K562 (cell line): ENCODE data around the gene AGAP1. TPM values are rescaled to one million over a fixed set of nuclear protein-coding genes. Genes with fewer than 3 reads are reported as not detected.

Experiments used
- ATAC-seq: fragments of 200-7000 bp; cut with Tn5 transposase; 3 replicates; pipeline ENCODE4 v1.9.1; 2020; ENCODE audit warnings: moderate library complexity
- BruUV-seq: library from RNA; stranded (reverse); fragments of 400-500 nt; replicated peaks from 2 replicates; lab custom pipeline; 2021; lab: Mats Ljungman, UMichigan
- CTCF ChIA-PET: fragments of 300-600 bp; formaldehyde crosslinking; extraction: SDS; loops from one replicate; lab custom pipeline; 2021; ENCODE audit warnings: low intra/inter-chr PET ratio; lab: Yijun Ruan, JAX
- POLR2A ChIA-PET: fragments of 300-600, 350-650 bp; sonication (Branson Sonifier 250); formaldehyde crosslinking; extraction: SDS; loops from one replicate; lab custom pipeline; 2021; ENCODE audit warnings: antibody characterized with exemption, inconsistent platforms; lab: Yijun Ruan, JAX
- DNase-seq, 4 experiments: peaks; one replicate each; pipeline versions ENCODE4 v3.0.0 to v3.0.0-alpha.2; 2011 to 2018; ENCODE audit warnings: low spot score in 3 of 4, mixed read lengths in 3 of 4; ENCODE audit errors: extremely low read depth in 1 of 4
- FAIRE-seq: peaks from 2 replicates; lab custom pipeline; 2011; peaks lifted over from hg19 to GRCh38; lab: Jason Lieb, UNC
- H2AFZ ChIP-seq: 2 replicates; pipeline ENCODE4 v1.6.0; 2011; ENCODE audit warnings: low read depth, low read length, control low read depth, inconsistent platforms
- H3K27ac ChIP-seq: fragments of 200-600 bp; 3 replicates; pipeline ENCODE4 v1.8.0; 2011; ENCODE audit warnings: low read depth, mild to moderate bottlenecking, control low read depth, inconsistent platforms, low read length, moderate library complexity, mixed read lengths; ENCODE audit errors: extremely low read depth
- H3K27me3 ChIP-seq, 2 experiments: fragments of 300-600 bp in 1 of 2; 2 replicates in 1 of 2; 3 replicates in 1 of 2; pipeline versions ENCODE4 v1.6.0 to v1.8.0; 2011; ENCODE audit warnings: inconsistent platforms in 2 of 2, low read length in 2 of 2, mild to moderate bottlenecking in 1 of 2, mixed read lengths in 1 of 2, moderate library complexity in 1 of 2; ENCODE audit not compliant: control insufficient read depth in 2 of 2, insufficient read depth in 2 of 2
- H3K36me3 ChIP-seq: fragments of 300-600 bp; 3 replicates; pipeline ENCODE4 v1.8.0; 2011; ENCODE audit warnings: mild to moderate bottlenecking, low read length, inconsistent platforms; ENCODE audit not compliant: control insufficient read depth, insufficient read depth
- H3K4me1 ChIP-seq, 2 experiments: fragments of 200-600 bp in 1 of 2; replicated peaks in 1 of 2; 2 replicates in 1 of 2; 3 replicates in 1 of 2; pipeline versions ENCODE4 v1.5.1 to v1.8.0; 2011; ENCODE audit warnings: inconsistent platforms in 2 of 2, low read length in 2 of 2, mild to moderate bottlenecking in 1 of 2, mixed read lengths in 1 of 2, moderate library complexity in 1 of 2; ENCODE audit not compliant: control insufficient read depth in 2 of 2, insufficient read depth in 2 of 2
- H3K4me2 ChIP-seq: 2 replicates; pipeline ENCODE4 v1.6.1; 2011; ENCODE audit warnings: low read length, control low read depth, inconsistent platforms, mixed read lengths; ENCODE audit not compliant: insufficient read depth
- H3K4me3 ChIP-seq: fragments of 200-600 bp; sonication (generic), shearing (Covaris generic); 2 replicates; pipeline ENCODE4 v1.5.1; 2016; ENCODE audit warnings: control low read depth, inconsistent platforms
- H3K79me2 ChIP-seq: fragments of 200-600 bp; 3 replicates; pipeline ENCODE4 v1.8.0; 2011; ENCODE audit warnings: low read length, inconsistent platforms; ENCODE audit not compliant: control insufficient read depth, insufficient read depth
- H3K9ac ChIP-seq, 2 experiments: 2 replicates each; pipeline versions ENCODE4 v1.6.0 to v1.6.1; 2011; ENCODE audit warnings: low read depth in 2 of 2, low read length in 2 of 2, control low read depth in 1 of 2, inconsistent platforms in 1 of 2, mild to moderate bottlenecking in 1 of 2, mixed read lengths in 1 of 2; ENCODE audit not compliant: insufficient read depth in 1 of 2
- H3K9me1 ChIP-seq: one replicate; pipeline ENCODE4 v1.6.0; 2011; ENCODE audit warnings: inconsistent platforms, mild to moderate bottlenecking, low read length, moderate library complexity; ENCODE audit not compliant: control insufficient read depth, insufficient read depth
- H3K9me3 ChIP-seq: replicated peaks from 2 replicates; pipeline ENCODE4 v1.5.1; 2011; ENCODE audit warnings: low read depth, low read length, inconsistent platforms; ENCODE audit not compliant: control insufficient read depth, insufficient read depth
- H4K20me1 ChIP-seq: replicated peaks from 2 replicates; pipeline ENCODE4 v1.6.1; 2011; ENCODE audit warnings: low read length, inconsistent platforms, mixed read lengths; ENCODE audit not compliant: control insufficient read depth, insufficient read depth
- HNRNPLL ChIP-seq: fragments of 200-400 bp; formaldehyde crosslinking; IDR thresholded peaks from 2 replicates; pipeline ENCODE4 v1.6.1; 2017; ENCODE audit warnings: low read length, low read depth, mild to moderate bottlenecking; ENCODE audit not compliant: poor library complexity, severe bottlenecking
- KLF16 ChIP-seq: IDR thresholded peaks from 2 replicates; pipeline ENCODE4 v1.6.1; 2016; ENCODE audit warnings: antibody characterized with exemption
- PHB2 ChIP-seq: fragments of 450-650 bp; IDR thresholded peaks from 2 replicates; pipeline ENCODE4 v1.6.1; 2017; ENCODE audit warnings: low read depth
- PML ChIP-seq: IDR thresholded peaks from 2 replicates; pipeline ENCODE4 v1.6.1; 2012; ENCODE audit warnings: low read length, inconsistent platforms
- RNF219 ChIP-seq: fragments of 250-450 bp; sonication (Bioruptor Pico); IDR thresholded peaks from 2 replicates; pipeline ENCODE4 v1.5.0; 2022; ENCODE audit warnings: mild to moderate bottlenecking
- SIN3A ChIP-seq, 2 experiments: fragments of 150-350 bp in 1 of 2; IDR thresholded peaks; 2 replicates each; pipeline ENCODE4 v1.6.1; 2011 to 2016; ENCODE audit warnings: borderline replicate concordance in 2 of 2, low read depth in 2 of 2, low read length in 2 of 2, mild to moderate bottlenecking in 2 of 2, moderate library complexity in 2 of 2; ENCODE audit not compliant: control insufficient read depth in 1 of 2
- TCF7 ChIP-seq: sonication (generic); IDR thresholded peaks from 2 replicates; pipeline ENCODE4 v1.6.1; 2016; ENCODE audit warnings: antibody characterized with exemption, borderline replicate concordance
- U2AF2 ChIP-seq: fragments of 200-400 bp; formaldehyde crosslinking; optimal IDR thresholded peaks from 2 replicates; pipeline ENCODE3; 2017; ENCODE audit warnings: low read depth, mild to moderate bottlenecking, low read length
- ZNF830 ChIP-seq: fragments of 250-450 bp; sonication (Bioruptor Pico); IDR thresholded peaks from 2 replicates; pipeline ENCODE4 v1.5.0; 2021; ENCODE audit warnings: mild to moderate bottlenecking
- WGBS: fragments of 100-300 bp; shearing (Covaris generic); methylation state at CpG from one replicate; pipeline ENCODE4 v1.1.6; 2016; ENCODE audit warnings: low coverage, mixed read lengths; ENCODE audit not compliant: insufficient coverage; ENCODE audit errors: missing lambda C conversion rate; 5-methylcytosine and 5-hydroxymethylcytosine counted together
- in situ Hi-C: fragments of 300-500 bp; cut with MboI; formaldehyde crosslinking; loops from 4 replicates; pipeline ENCODE4 v1.15.0; 2018; ENCODE audit warnings: inconsistent platforms, mixed read lengths
- intact Hi-C: fragments of 100-400 bp; cut with micrococcal nuclease; formaldehyde crosslinking; loops from 2 replicates; pipeline ENCODE4 v1.14.2; 2022
- polyA plus RNA-seq, 8 experiments: library from polyadenylated mRNA; depleted of rRNA in 4 of 8; stranded (reverse) in 5 of 8; unstranded in 3 of 8; fragments of >200 nt; fragmentation: Nextera tagmentation in 2 of 8; fragmentation: Illumina TruSeq in 1 of 8; extraction: Ambion mirVana in 2 of 8; extraction: Trizol in 1 of 8; gene quantifications; 2 replicates each; pipeline versions ENCODE4 v1.2.1 to v1.2.3, GENCODE V29; 2011 to 2014; ENCODE audit warnings: inconsistent platforms in 1 of 8, missing spikeins in 1 of 8
- total RNA-seq, 7 experiments: library from RNA; depleted of rRNA in 6 of 7; stranded (reverse); fragments of >200 nt in 6 of 7; fragmentation: Illumina TruSeq in 2 of 7; extraction: Trizol in 2 of 7; gene quantifications; 2 replicates each; pipeline versions ENCODE4 v1.2.1 to v1.2.3, GENCODE V29; 2011 to 2021; ENCODE audit warnings: low replicate concordance in 1 of 7

Gene AGAP1
- total and polyA plus RNA-seq, 9 of the 15 experiments (the other 6 are each of a cell fraction or from before 2014, with no cell fraction given) = 1.3 to 24.0 (median 10.6) TPM

GRCh38 chr2:235594964-235595363, 101.1 kb downstream of the AGAP1 start:
- Histone ChIP-seq H3K9ac (no peak overlapping the region), H3K4me2 (no peak overlapping the region), H3K27me3 (no peaks in the 10 kb centered on the region), H2AFZ (no peak overlapping the region), H3K79me2 (peaks cover 62% of the 10 kb centered on the region)
- no peak for DNase-seq
- BruUV-seq = no TSS peak
- no peak for TF ChIP-seq PML
- no peak for TF ChIP-seq ZNF830 (CRISPR knock-in tag)
- no peak for TF ChIP-seq U2AF2
- TF ChIP-seq SIN3A (IDR thresholded peaks at IDR 0.05; ENCODE audit: borderline replicate concordance in 2 of 2, control insufficient read depth in 1 of 2, low read depth in 2 of 2, low read length in 2 of 2) = no peak
- TF ChIP-seq RNF219 (CRISPR knock-in tag) = no peak
- TF ChIP-seq TCF7 = no peak
- no peak for TF ChIP-seq PHB2
- TF ChIP-seq KLF16 = no peak
- TF ChIP-seq HNRNPLL = no peak
- TF ChIP-seq, all 486 proteins: peak for 0
- no peaks in the 10 kb centered on the region for H3K9me1 ChIP-seq
- no peak for ATAC-seq
- intact Hi-C loops (loop anchor here (1.0 to 5.0 kb wide), 4 partner anchors 98 to 458 kb away; no protein-coding TSS in a partner anchor), in situ Hi-C loops (no loop called here)
- peaks cover 0 to 4% of the 10 kb centered on the region in 2 experiments; a peak in 2 of 5 replicates for H3K4me1 ChIP-seq
- H3K4me3 ChIP-seq = no peak overlapping the region
- no peaks in the 10 kb centered on the region for H3K9me3 ChIP-seq
- ChIA-PET POLR2A (no interaction called here), CTCF (interaction anchor here (1.4 to 1.8 kb wide), 3 partner anchors 151 to 459 kb away, joined by 11 to 19 read pairs (median 18); no protein-coding TSS in a partner anchor)
- no peak for FAIRE-seq
- WGBS = 43% methylated on average over 4 of the region's 8 CpGs
- H3K27ac ChIP-seq = no peak overlapping the region
- H4K20me1 ChIP-seq = peaks cover 11% of the 10 kb centered on the region
- H3K36me3 ChIP-seq = no peaks in the 10 kb centered on the region
